ENCODE data around the gene CD3G.

The CD3G gene

GRCh38 chr11:118382954-118383353 lies 38.8 kb downstream of the CD3G start:
- no peak for TF ChIP-seq CTCF (conservative IDR thresholded peaks at IDR 0.05)
- no peak overlapping the region for H3K27ac ChIP-seq

- TF ChIP-seq CTCF (conservative IDR thresholded peaks at IDR 0.05), result no peak
- H3K27ac ChIP-seq, result no peak overlapping the region
Measured at GRCh38 chr11:118383657-118384056, 39.5 kb downstream of the CD3G start.

- H3K27ac ChIP-seq, result peak overlapping the region; percentile 13
- TF ChIP-seq CTCF (conservative IDR thresholded peaks at IDR 0.05), result no peak
Measured at GRCh38 chr11:118396097-118396501, 52.0 kb downstream of the CD3G start.

- no peak for TF ChIP-seq CTCF (conservative IDR thresholded peaks at IDR 0.05)
- H3K27ac ChIP-seq, result peak overlapping the region; percentile 13; the same call in 1 of the 2 replicates
Measured at GRCh38 chr11:118397448-118397847, 53.3 kb downstream of the CD3G start.

- TF ChIP-seq CTCF (conservative IDR thresholded peaks at IDR 0.05), result no peak
- H3K27ac ChIP-seq, result no peak overlapping the region
Measured at GRCh38 chr11:118398791-118399559, 54.8 kb downstream of the CD3G start.

- peak within 1 kb of the TSS; percentile 95 for H3K27ac ChIP-seq
- 0 out of 2 replicates have a peak, but pooled peaks have one; percentile 9 for TF ChIP-seq CTCF (conservative IDR thresholded peaks at IDR 0.05)
Measured at GRCh38 chr11:118401151-118401879, 57.2 kb downstream of the CD3G start, which contains the start of gene ATP5MG. TSS of gene ATP5MG (plus strand) at chr11:118401606. CDS start at chr11:118401666, 60 bp downstream.

- peak overlapping the region; percentile 95 for H3K27ac ChIP-seq
- TF ChIP-seq CTCF (conservative IDR thresholded peaks at IDR 0.05), result no peak
Measured at GRCh38 chr11:118401880-118402590, 57.9 kb downstream of the CD3G start.

GRCh38 chr11:118402594-118402993 lies 58.5 kb downstream of the CD3G start:
- H3K27ac ChIP-seq, result peak overlapping the region; percentile 95
